SKM-1 treated with dmso at 0.1 percent for 144 hours (cell line): Measurements from ENCODE around the gene PHF2.

ENCODE experiments used
- DNase-seq: peaks from one replicate; lab custom pipeline; 2025; ENCODE audit not compliant: unreplicated experiment; lab: John Stamatoyannopoulos, UW

PHF2 gene

DNA sequence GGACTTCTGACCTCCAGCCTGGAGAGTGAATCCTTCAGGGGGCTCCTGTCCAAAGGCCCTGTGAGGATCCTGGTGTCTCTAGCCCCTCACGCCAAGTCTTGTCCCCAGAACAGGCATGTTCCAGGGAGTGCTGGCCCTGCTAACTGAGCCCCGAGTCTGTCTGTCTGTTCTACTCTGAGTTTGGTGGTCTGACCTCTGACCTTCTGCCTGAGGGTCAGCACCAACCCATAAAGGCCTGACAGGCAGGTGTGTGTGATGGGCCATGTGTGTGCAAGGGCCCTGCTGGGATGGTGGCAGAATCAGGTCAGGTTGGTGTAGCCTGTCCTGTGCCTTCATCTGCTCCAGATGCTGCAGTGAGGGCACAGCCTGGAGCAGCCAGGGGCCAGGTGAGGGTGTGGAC lies 46.3 kb downstream of the PHF2 start:
- DNase-seq: no peak

- DNase-seq: no peak
Observed at GRCh38 chr9:93623753-93624152, 47.4 kb downstream of the PHF2 start.

GRCh38 chr9:93624431-93624834 lies 48.0 kb downstream of the PHF2 start:
- DNase-seq: no peak

GRCh38 chr9:93624977-93625376 lies 48.6 kb downstream of the PHF2 start:
- DNase-seq: no peak

DNA sequence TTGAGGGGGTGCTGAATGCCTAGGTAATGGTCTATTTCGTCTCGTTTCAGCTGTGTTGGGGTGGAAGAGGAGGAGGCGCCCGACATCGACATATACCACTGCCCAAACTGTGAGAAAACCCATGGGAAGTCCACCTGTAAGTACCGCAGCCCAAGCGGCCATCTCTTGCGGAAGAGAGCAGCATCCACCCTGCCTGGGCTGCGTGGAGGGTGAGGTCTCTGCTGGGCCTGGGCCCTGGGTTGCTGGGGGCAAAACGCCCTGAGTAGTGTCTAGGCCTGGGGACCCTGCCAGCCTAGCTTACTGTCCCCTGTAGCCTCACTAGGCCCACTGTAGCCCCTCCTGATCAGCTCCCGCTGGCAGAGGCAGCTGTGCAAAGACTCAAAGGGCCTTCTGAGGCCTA lies 53.5 kb downstream of the PHF2 start:
- DNase-seq: no peak

DNA sequence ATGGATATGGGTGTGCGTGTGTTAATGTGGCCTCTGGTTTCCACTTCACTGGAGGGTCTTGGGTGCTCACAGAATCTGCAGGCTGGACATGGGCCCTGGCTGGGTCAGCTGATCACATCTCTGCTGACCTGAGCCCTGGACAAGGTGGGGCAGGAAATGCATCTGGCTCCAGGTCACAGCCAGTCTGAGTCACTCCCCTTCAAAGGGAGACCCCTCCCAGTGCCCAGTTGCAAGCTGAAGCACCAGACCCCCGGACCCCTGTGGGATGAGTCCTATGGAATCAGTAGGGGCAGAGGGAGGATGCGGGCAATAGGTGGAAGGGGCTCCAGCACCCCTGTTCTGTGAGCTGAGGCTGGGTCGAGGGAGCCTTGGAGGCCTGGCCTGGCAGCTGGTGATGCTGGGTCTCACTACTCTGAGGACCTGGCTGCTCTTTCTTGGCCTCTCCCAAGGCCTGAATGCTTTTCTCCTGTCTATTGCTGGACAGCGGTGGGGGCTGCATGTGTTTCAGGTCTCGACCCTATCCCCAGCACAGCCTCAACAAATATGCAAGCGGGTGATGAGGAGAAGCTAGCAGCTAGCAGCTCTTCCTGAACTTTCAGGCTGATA lies 54.5 kb downstream of the PHF2 start:
- no peak for DNase-seq

- no peak for DNase-seq
Observed at GRCh38 chr9:93633492-93634221, 57.3 kb downstream of the PHF2 start.

GRCh38 chr9:93634311-93635185 lies 58.2 kb downstream of the PHF2 start:
- DNase-seq: no peak

DNA sequence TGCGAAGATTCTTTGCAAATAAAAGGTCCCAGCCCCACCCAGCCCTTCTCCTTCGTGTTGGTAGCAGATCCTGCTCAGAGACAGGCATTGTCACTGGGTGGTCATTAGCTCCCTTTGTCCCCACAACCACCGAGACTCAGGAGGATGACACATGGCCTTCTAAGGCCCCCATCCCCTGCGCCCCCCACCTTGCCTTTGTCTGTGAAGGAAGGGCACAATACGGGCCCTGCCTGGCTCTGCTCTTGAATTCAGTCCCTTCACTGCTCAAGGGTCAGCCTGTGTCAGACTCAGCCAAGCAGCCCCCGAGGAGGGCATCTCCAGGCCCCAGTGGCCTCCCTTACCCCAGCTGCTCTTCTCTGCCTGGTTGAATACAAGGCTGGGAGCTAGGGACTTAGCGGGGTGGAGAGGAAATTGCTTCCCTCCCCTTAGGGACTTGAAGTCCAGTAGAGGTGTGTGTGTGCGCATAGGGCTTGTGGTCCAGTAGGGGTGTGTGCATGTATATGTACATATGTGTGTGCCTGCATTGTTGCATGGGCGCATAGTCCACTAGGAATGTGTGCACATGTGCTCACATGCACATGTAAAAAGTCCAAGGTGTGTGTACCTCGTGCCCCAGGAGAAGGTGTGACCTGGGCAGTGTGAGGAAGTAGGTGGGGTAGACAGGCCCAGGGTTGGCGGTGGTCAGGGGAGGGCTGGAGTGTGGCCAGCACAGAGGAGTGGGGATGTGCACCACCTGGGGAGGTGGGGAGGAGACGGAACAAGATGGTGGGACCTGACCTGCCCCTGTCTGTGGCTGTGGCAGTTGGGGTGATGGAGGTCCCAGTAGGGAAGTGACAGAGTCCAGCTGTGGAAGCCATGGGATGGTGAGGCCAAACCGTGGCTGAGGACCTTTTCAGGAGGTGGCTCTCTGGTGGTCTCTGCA lies 59.1 kb downstream of the PHF2 start:
- no peak for DNase-seq

GRCh38 chr9:93636172-93636661 lies 59.8 kb downstream of the PHF2 start:
- DNase-seq: no peak

GRCh38 chr9:93636667-93637066 lies 60.3 kb downstream of the PHF2 start:
- no peak for DNase-seq

DNA sequence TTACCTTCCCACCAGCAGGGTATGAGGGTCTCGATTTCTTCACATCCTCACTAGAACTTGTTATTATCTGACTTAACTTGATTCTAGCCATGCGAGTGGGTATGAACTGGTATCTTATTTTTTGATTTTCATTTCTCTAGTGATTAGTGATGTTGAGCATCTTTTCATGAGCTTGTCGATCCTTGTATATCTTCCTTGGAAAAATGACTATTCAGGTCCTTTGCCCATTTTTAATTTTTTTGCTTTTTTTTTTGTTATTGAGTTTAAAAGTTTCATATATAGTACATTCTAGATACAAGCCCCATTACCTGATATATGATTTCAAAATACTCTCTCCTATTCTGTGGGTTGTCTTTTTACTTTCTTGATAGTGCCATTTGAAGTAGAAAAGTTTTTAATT lies 61.5 kb downstream of the PHF2 start:
- no peak for DNase-seq

- no peak for DNase-seq
Observed at GRCh38 chr9:93640027-93640426, 63.6 kb downstream of the PHF2 start.

DNA sequence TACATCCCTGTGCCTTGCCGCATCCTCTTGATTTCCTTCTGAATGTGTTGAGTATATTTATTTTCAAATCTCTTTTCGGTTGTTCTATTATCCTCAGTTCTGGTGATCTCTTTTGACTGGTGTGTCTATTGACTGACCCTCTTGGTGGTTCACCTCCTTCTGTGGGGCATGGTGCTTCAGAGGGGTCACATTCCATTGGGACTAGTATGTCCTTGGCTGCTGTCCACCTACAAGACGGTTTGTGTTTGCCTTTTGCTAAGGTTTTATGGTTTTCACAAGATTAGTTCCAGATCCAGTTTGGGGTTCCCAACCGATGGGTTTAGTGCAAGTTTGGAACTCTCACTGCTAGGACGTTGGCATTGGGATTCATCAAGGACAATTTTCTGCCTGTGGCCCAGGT lies 66.6 kb downstream of the PHF2 start:
- no peak for DNase-seq

- DNase-seq: no peak
Observed at GRCh38 chr9:93644397-93645088, 68.2 kb downstream of the PHF2 start.

DNA sequence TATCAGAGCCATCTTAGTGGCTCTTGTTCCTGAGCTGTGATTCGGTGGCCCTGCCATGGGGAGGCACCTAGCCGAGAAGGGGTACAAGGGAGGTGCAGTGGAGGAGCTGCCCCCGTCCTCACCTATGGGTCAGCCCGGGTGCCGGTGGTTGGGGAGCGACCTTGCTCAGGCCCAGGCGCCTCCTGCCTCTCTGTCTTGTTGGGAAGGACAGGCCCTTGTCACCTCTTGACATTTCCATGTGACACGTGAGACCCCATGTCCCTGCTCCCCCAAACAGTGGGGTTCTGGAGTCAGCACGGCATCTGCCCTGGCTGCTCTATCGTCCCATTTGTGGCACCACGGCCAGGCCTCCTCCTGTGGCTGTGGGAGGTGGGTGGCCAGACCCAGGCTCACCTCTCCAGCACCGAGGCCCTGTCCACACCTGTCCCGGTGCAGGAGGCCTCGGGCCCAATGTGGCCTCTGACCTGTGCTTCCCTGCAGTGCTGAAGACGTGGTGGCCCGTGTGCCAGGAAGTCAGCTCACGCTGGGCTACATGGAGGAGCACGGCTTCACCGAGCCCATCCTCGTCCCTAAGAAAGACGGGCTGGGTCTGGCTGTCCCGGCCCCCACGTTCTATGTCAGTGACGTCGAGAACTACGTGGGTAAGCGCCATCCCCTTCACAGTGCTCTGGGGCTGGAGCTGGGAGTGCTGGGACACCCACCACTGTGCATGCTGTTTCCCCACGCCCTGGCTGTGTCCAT lies 68.9 kb downstream of the PHF2 start:
- no peak for DNase-seq

DNA sequence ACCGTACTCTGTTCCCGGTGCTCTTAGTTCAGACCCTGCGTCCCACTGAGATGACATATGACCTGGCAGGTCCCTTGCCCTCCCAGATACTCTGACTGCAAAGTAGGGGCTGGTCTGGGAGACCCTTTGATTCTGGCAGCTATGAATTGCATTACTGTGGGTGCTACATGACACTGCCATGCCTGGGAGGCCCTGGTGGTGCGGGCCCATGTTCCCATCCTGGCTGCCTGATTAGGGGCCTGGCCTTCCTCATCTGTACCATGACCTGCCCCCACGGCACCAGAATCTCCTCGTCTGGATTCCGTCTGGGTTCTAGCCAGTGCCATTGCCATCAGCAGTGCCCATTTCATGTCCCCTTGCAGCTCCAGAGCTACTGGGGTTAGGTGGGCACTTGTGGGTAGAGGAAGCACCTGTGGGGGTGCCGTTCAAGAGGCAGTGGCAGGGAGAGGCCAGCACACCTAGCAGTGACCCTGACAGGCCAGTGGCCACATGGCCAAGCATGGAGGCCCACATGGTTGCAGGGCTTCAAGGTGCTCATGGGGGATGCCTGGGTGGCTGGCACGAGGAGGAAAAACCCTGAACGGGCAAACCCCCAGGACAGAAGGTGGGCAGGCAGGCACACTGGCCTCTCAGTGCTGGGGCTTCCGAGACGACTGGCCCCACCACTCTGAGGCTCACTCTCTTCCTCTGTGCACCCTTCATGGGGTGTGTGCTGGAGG lies 69.7 kb downstream of the PHF2 start:
- no peak for DNase-seq

DNA sequence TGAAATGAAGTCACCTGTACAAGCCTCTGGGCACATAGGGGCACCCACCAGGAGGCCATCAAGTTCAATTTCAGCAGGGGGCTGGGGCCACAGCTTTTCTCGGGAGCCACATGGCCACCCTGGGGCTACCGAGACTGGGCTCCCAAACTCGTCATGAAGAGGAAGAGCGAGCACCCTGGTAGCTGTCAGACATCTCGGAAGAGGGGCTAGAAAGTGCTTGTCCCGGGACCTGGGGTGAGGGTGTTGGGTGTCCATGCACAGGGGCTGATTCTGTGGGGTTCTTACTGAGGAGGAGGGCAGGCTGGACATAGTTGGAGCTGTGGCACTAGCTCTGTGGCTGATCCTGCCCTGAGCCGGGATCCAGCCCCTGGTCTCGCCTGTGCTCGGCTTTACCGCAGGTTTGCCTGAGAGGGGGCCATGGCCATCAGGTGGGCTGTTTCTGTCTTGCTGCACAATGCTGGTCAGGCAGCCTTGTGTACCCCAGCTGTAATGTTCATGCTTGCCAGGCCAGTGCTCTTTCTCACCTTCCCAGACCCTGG lies 70.3 kb downstream of the PHF2 start:
- DNase-seq: no peak

- DNase-seq: no peak
Observed at GRCh38 chr9:93648181-93648580, 71.8 kb downstream of the PHF2 start.
